Heart right ventricle (tissue), 16 donors: ENCODE measurements around the gene ITFG1. TPM values are rescaled to one million over a fixed set of nuclear protein-coding genes. Genes with fewer than 3 reads are reported as not detected.

Experiments used
- ATAC-seq, 8 donors: fragments of 200-7000 bp; cut with Tn5 transposase; one replicate each; pipeline ENCODE4 v1.9.1; 2020; ENCODE audit warnings: mild to moderate bottlenecking in 8 of 8, moderate library complexity in 8 of 8, moderate number of reproducible peaks in 1 of 8
- DNase-seq, 2 donors: peaks; one replicate each; pipeline ENCODE4 v3.0.0-alpha.2; 2020
- H3K27ac ChIP-seq, 10 donors: fragments of 200-600 bp; sonication (generic) in 2 of 10; one replicate each; pipeline versions ENCODE4 v1.5.0 to v1.8.0; 2020 to 2022; ENCODE audit warnings: mild to moderate bottlenecking in 3 of 10
- H3K27me3 ChIP-seq, 7 donors: fragments of 200-600 bp; one replicate each; pipeline ENCODE4 v1.8.0; 2021 to 2022; ENCODE audit warnings: mild to moderate bottlenecking in 2 of 7
- H3K36me3 ChIP-seq, 9 donors: fragments of 200-600 bp; sonication (generic) in 1 of 9; one replicate each; pipeline versions ENCODE4 v1.5.0 to v1.8.0; 2020 to 2022; ENCODE audit warnings: mild to moderate bottlenecking in 2 of 9
- H3K4me1 ChIP-seq, 9 donors: fragments of 200-600 bp; sonication (generic) in 1 of 9; one replicate each; pipeline versions ENCODE4 v1.5.0 to v1.8.0; 2020 to 2022; ENCODE audit warnings: mild to moderate bottlenecking in 4 of 9
- H3K4me3 ChIP-seq, 10 donors: fragments of 200-600 bp; sonication (generic) in 2 of 10; one replicate each; pipeline versions ENCODE4 v1.5.0 to v1.8.0; 2020 to 2022; ENCODE audit warnings: mild to moderate bottlenecking in 7 of 10, moderate library complexity in 2 of 10
- H3K9me3 ChIP-seq, 11 donors: fragments of 200-600 bp in 10 of 11; sonication (generic) in 2 of 11; one replicate each; pipeline versions ENCODE4 v1.5.0 to v1.8.0; 2013 to 2022; ENCODE audit warnings: mild to moderate bottlenecking in 2 of 11, control low read depth in 1 of 11, moderate library complexity in 1 of 11
- CTCF ChIP-seq, 9 donors: fragments of 200-600 bp; sonication (generic) in 2 of 9; IDR thresholded peaks; one replicate each; pipeline versions ENCODE4 v1.5.0 to v1.8.0; 2021 to 2022; ENCODE audit warnings: antibody characterized with exemption in 9 of 9, mild to moderate bottlenecking in 5 of 9, moderate library complexity in 1 of 9
- WGBS, 2 donors: extraction: QIAGEN DNeasy Blood & Tissue Kit; methylation state at CpG; one replicate each; pipeline ENCODE4 v1.1.7; 2013; ENCODE audit warnings: inconsistent platforms in 1 of 2; 5-methylcytosine and 5-hydroxymethylcytosine counted together
- intact Hi-C, 10 donors: fragments of 100-400 bp; cut with DNase I; formaldehyde crosslinking; loops; one replicate each; pipeline versions ENCODE4 v1.11.1 to v1.14.2; 2022
- polyA plus RNA-seq, 2 donors: library from polyadenylated mRNA; stranded (reverse); fragments of 200-250 nt; gene quantifications; one replicate each; pipeline ENCODE4 v1.2.3, GENCODE V29; 2013
- total RNA-seq, 10 donors: library from RNA; stranded (reverse); fragmentation: NEBNext Ultra II Directional in 3 of 10; extraction: Animal tissue kit (Norgen Biotek cat#: 25700) in 3 of 10; gene quantifications; one replicate each; pipeline versions ENCODE4 v1.2.1 to v1.2.4, GENCODE V29; 2021 to 2023
- donor health status: Arrhythmogenic right ventricular cardiomyopathy.
- donor health status: ischemic (EF 13 %, LVEDD 7.1; RV severe dilation, severe dysfunction).
- donor health status: healthy with polysubstance abuse.
- donor health status: DM: no; HTN: yes; CAD: no.
- donor health status: DM: no; HTN: no; CAD: no.
- donor health status: ischemic (EF 25% LVEDD 6.9; RV normal size, moderate dysfunction).
- donor health status: ischemic (EF 25% LVEDD 5.7; RV mildly dilated, moderate dysfunction).
- donor health status: healthy.
- donor health status: DM: yes; HTN: yes; CAD: no.
- donor health status: Ischemic cardiomyopathy.
- donor health status: ischemic (EF 35%, LVEDD 5.7; RV mildly dilated, moderate dysfunction).
- donor health status: nonischemic (EF 11% LVEDD 7.7; RV severe dilation, severe dysfunction).
- donor health status: DM: yes; HTN: yes; CAD: no.
- donor health status: PGD.
- donor health status: ischemic (EF 29% LVEDD 5.4; RV normal size, mild dysfunction).
- donor health status: nonischemic (EF 23%, LVEDD 6.1; RV moderate dilation, normal function).

Gene ITFG1
- total and polyA plus RNA-seq, 12 donors, result 10.1 to 94.5 (median 72.3) TPM

DNA sequence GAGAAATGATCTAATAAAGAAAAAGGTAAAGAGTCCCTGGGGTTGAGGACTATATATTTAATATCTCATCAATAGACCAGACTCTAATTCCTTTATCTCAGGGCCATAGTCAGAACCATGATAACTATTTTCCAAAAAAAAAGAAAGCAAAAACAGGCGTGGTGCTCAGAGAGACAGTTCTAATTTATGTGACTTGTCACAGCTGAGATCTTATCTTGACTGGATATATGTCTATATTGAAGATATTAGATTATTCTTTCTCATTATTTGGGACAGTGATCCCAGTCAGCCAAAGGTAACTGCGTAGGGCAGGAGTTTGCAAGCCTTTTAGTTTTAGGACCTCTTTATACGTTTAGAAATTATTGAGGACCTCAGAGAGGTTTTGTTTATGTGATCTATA is 52.4 kb downstream of the ITFG1 start:
- no peak for TF ChIP-seq CTCF (IDR thresholded peaks at IDR 0.05)
- 87 to 92% methylated on average over 3 of the region's 3 CpGs for WGBS, 2 donors

GRCh38 chr16:47395733-47396498 is 64.9 kb downstream of the ITFG1 start:
- WGBS, 2 donors, result 85 to 86% methylated on average over 4 of the region's 4 CpGs
- Histone ChIP-seq H3K4me3 (no peak overlapping the region), H3K4me1 (peaks cover 0 to 4% (median 0%) of the 10 kb centered on the region in 9 donors), H3K27ac (no peak overlapping the region), H3K9me3 (no peaks in the 10 kb centered on the region), H3K27me3 (no peaks in the 10 kb centered on the region), H3K36me3 (peaks cover 0 to 14% (median 0%) of the 10 kb centered on the region in 9 donors)
- DNase-seq (no peak), ATAC-seq (no peak)
- intact Hi-C loops, result no loop called here
- no peak for TF ChIP-seq CTCF (IDR thresholded peaks at IDR 0.05)

More for the DNA sequence above, 52.4 kb downstream of the ITFG1 start:
- H3K27me3 ChIP-seq, result no peaks in the 10 kb centered on the region
- intact Hi-C loops, result no loop called here
- no peak for DNase-seq
- H3K27ac ChIP-seq, result no peak overlapping the region
- H3K36me3 ChIP-seq, result peaks cover 0 to 2% (median 0%) of the 10 kb centered on the region in 9 donors
- H3K4me3 ChIP-seq, result no peak overlapping the region
- no peaks in the 10 kb centered on the region for H3K9me3 ChIP-seq
- peaks cover 0 to 9% (median 0%) of the 10 kb centered on the region in 9 donors for H3K4me1 ChIP-seq
- no peak for ATAC-seq

DNA sequence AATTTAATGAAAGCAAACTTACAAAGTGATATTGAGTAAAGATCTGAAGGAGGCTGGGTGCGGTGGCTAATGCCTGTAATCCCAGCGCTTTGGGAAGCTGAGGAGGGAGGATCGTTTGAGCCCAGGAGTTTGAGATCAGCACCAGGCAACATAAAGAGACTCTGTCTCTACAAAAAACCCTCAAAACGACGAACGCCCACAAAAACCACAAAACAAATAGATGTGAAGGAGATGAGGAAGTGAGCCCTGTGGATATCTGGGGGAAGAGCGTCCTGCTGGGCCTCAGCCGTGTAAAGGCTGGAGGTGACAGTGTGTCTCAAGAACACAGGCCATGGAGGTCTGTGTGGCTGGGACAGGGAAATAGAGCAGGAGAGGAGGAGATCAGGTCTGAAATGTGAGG is 68.8 kb downstream of the ITFG1 start:
- no peaks in the 10 kb centered on the region for H3K27me3 ChIP-seq
- DNase-seq (no peak), ATAC-seq (no peak)
- WGBS, 2 donors, result 78% methylated on average over 8 of the region's 8 CpGs
- H3K27ac ChIP-seq, result no peak overlapping the region
- H3K4me3 ChIP-seq, result no peak overlapping the region
- intact Hi-C loops, result no loop called here
- H3K36me3 ChIP-seq, result peaks cover 0 to 14% (median 0%) of the 10 kb centered on the region in 9 donors
- H3K4me1 ChIP-seq, result peaks cover 0 to 4% (median 0%) of the 10 kb centered on the region in 9 donors
- no peak for TF ChIP-seq CTCF (IDR thresholded peaks at IDR 0.05)
- no peaks in the 10 kb centered on the region for H3K9me3 ChIP-seq

DNA sequence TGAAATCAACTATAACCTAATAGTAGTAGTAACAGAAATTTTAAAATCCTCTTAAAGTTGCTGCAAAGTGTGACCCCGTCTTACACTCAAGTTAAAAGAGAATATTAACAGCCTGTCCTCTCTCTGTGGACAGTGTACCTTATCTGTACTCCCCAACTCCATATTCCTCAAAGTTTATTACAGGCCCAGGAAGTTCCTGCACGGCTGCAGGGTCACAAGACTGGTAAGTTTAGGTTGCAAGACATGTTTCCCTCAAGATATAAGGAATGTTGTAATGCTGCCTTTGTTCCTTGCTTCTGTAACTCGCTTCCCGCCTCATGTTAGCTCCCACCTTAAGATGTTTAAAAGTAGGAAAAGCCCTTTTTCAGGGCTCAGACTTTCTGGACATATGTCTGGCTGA is 72.2 kb downstream of the ITFG1 start:
- Histone ChIP-seq H3K4me3 (no peak overlapping the region), H3K4me1 (peaks cover 0 to 10% (median 0%) of the 10 kb centered on the region in 9 donors), H3K9me3 (no peaks in the 10 kb centered on the region), H3K27me3 (no peaks in the 10 kb centered on the region), H3K27ac (no peak overlapping the region), H3K36me3 (peaks cover 0 to 2% (median 0%) of the 10 kb centered on the region in 9 donors)
- TF ChIP-seq CTCF (IDR thresholded peaks at IDR 0.05), result no peak
- WGBS, 2 donors, result 88 to 91% methylated on average over 4 of the region's 4 CpGs
- intact Hi-C loops, result no loop called here
- DNase-seq (no peak), ATAC-seq (no peak)
